ACHN (cell line): Measurements from ENCODE around the gene CSTPP1.

Source experiments
- DNase-seq: peaks from one replicate; pipeline ENCODE4 v3.0.0-alpha.2; 2015
- in situ Hi-C: cut with HindIII; loops from 2 replicates; pipeline ENCODE4 v1.10.0; 2017; ENCODE audit warnings: low sequenced_read_pairs, low pct_ligation_motif_present, low pct_unique_long_range_greater_than_20kb

The CSTPP1 gene

DNA sequence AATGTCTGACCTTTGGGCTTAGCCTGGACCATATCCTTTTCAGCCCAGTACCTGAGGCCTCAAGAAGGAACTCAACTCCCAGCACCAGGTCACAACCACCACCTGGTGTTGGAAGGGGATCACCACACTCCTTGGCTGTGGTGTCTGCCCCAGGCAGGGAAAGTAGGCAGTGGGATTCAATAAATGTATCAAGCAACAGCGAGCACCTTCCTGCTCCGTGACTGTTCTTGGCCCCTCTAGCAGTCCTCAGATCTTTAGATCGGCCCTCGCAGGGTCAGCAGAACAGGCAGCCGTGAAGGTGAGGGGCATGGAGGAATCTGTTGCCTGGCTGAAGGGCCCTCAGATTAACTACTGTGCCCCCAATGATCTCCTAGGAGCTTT, 224.2 kb downstream of the CSTPP1 start:
- DNase-seq: no peak
- in situ Hi-C loops: no loop called here

GRCh38 chr11:47161134-47161854, 224.7 kb downstream of the CSTPP1 start:
- in situ Hi-C loops: no loop called here
- peak; percentile 66 for DNase-seq

DNA sequence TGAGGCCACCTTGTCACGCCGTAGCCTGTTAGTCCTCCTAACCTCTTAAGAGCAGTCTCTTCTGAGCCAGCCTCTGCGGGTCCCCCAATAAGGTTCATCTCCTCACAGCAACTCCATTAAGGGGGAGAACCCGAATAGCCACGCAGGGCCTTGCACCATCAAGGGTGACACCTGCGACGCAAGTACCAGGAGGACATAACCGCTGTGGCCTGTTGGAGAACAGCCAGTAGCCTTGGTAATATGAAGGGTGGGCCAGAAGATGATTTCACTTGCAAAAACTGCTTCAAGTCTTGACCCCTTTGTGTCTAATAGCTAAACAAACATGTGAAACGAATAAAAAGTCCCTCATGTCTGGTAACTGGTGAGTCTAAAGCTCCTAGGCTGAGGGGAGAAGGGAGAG, 225.3 kb downstream of the CSTPP1 start:
- in situ Hi-C loops: no loop called here
- no peak for DNase-seq

- in situ Hi-C loops: no loop called here
- DNase-seq: no peak
Measured at GRCh38 chr11:47162426-47162825, 225.9 kb downstream of the CSTPP1 start.

GRCh38 chr11:47163193-47163592, 226.6 kb downstream of the CSTPP1 start:
- in situ Hi-C loops: no loop called here
- DNase-seq: no peak

DNA sequence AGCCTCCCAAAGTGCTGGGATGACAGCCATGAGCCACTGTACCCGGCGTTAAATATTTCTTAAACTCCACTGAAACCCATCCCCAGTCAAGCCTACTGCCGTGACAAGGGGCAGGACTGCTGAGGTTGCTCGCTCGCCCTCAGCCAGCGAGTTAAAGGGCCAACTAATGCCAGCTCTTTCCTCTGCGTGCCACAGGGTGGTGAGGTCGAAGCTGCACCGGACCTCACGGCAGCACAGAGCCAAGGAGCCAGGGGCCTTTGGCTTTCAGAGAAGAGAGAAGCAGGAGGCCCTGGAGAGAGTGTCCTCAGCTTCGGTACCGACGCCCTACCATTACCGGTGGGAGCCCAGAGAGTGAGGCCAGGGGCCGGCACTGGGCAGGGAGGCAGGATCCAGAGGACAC, 227.3 kb downstream of the CSTPP1 start:
- in situ Hi-C loops: no loop called here
- no peak for DNase-seq

DNA sequence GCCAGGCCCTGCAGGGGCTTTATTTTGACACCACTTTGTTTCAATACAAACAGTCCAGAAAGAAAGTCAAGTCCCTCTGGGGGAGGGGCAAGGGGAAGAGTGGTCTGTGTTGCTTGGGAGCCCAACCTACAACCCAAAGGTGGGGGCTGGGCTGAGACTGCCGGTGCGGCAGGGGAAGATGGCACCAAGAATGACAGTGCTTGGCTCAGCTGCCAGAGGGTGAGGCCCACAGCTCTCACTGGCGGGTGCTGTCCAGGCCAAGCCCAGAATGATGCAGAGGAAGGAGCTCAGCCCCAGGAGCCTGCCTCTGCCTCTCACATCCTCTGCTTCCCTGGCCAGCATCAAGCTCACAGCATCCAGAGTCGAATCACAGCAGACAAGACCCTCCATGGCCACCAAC, 227.8 kb downstream of the CSTPP1 start:
- in situ Hi-C loops: no loop called here
- no peak for DNase-seq

DNA sequence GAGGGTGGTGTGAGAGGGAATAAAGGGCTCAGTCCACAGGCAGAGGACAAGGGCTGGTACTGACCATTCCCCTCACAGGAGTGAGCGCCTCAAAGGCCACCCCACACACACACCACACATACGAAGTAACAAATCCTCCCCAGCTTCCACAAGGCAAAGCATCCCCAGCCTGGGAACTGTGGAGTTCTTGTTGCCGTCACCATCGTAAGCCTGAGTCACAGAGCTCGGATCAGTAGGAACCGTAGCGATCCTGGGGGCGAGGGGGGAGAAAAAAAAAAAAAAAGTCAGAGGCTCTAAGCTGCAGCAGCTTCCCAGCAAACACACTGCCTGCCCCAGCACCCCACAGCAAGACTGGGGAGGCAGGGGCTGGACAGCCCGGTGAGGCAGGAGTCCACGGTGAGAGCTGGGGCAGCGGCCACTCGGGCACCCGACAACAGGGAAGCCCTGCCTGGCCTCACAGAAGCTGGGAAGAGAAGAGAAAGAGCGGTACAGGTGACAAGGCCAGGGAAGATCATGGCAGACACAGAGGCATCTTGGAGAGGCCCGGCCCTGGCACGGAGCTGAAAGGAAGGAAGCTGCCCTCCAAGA, 228.8 kb downstream of the CSTPP1 start:
- no peak for DNase-seq
- in situ Hi-C loops: no loop called here

DNA sequence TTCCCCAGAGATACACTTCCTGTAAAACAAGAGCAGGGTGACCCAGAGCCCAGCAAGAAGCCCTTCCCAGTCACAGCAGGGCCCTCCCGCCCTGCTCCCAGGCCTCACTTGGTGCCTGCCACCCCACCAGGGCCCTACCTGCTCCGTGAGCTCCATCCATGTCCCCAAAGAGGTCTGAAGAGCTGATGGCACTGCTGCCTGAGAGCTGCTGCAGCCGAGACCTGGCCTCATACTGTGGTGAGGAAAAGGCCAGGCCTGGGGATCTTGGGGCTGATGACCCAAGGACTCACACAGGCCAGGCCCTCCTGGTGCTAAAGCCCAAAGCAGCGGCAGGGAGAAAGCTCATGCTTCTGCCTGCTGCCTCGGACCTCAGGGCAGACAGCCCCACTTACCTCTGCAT, 229.8 kb downstream of the CSTPP1 start:
- no peak for DNase-seq
- in situ Hi-C loops: no loop called here

DNA sequence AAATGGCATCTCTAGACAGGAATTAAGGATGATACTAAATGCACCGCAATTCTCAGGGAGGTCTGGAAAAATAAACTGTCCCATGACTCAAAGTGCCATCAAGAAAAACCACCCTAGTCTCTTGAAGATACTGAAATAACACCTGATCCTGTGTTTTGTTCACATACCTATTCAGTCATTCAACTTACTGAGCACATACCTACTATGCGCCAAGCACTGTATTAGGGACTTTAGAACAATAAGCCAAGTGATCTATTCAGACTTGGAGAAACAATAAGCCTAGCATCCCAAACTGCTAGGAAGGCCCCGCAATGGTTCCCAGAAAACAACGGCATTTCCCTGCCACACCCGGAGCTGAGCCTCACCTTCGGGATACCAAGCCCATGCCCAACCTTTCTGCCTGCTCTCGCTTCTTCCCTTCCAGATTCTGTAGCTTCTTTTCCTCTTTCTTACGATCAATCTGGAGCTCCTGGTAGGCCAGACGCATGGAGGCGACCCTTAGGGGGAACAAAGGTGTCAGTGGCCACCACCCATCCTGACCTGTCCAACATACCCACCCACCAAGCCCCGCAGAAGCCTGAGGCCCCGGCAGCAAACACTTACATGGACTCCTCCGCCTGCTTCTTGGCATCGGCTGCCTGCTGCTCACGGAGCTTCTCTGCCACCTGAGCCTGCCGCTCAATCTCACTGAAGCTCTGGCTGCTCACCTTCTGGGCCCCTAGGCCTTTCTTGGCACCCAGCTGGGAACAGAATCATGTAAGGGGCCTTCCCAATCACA, 234.7 kb downstream of the CSTPP1 start:
- in situ Hi-C loops: no loop called here
- no peak for DNase-seq

DNA sequence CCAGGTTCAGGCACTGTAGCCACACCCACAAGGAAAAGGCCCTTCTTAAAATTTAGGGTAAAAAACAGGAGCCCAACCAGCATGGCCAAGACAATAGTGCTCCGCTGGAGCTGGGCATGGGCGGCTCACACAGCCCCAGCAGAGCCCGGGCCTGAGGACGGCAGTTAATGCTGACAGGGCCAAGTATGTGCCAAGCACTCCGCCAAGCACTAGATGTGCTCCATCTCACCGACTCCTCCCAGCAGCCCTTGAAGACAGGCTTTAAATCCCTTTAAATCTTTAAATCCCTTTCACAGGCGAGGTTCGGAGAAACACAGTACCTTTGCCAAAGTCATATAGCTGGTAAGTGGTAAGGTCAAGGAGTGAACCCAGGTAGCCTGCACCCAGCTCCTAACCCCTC, 235.3 kb downstream of the CSTPP1 start:
- DNase-seq: no peak
- in situ Hi-C loops: no loop called here

DNA sequence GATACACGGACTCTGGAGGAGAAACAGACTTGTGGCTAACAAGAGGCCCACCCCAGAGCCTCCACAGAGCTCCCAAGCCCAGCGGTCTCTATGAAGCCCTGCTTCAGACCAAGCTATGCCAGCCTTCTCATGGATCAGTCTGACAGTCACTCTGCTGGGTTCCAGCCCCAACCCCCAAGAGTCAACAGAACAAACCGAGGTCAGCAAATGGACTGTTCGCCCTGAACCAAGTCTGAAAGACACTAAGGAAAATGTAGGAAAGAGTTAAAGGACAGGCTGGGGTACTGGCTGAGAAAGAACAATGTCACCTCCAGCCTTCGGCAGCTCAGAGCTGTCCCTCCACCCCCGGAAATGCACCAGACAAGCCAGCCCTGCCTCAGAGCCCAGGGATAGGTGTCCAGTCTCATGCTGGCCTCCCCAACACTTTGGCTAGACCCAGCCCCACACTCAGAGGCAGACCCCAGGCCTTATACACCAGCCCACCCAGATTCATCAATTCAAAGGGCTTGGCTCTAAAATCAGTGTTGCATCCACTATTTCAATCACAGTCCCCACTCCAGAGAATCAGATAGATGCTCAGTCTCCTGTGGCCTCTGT, 236.3 kb downstream of the CSTPP1 start:
- in situ Hi-C loops: no loop called here

DNA sequence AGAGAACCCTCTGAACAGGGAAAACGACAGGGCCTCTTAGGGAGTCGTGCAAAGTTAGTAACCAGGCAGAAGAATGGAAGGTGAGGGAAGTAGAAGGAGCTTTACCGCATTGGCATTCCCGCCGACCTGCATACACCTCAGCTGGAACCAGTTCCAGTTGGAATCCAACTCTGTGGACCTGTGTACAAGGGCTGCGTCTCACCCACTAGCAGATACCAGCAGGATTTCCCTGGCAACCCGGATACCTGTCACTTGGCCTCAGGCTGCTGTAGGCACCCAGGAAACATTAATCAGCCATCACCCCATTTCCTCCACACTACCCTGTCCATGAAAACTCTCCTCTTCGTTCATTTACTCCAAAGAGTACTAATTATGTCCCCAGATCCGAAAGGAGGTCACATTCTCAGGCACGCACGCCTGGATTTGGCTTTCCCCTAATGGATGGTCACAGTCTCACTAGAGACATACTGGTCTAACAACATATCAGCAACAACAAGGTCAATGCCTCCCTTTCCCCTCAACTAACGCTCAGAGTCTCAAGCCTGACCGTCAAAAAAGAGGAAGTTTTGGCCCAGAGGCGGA, 239.3 kb downstream of the CSTPP1 start:
- in situ Hi-C loops: no loop called here
- DNase-seq: no peak

More for the DNA sequence above, 236.3 kb downstream of the CSTPP1 start:
- no peak for DNase-seq

DNA sequence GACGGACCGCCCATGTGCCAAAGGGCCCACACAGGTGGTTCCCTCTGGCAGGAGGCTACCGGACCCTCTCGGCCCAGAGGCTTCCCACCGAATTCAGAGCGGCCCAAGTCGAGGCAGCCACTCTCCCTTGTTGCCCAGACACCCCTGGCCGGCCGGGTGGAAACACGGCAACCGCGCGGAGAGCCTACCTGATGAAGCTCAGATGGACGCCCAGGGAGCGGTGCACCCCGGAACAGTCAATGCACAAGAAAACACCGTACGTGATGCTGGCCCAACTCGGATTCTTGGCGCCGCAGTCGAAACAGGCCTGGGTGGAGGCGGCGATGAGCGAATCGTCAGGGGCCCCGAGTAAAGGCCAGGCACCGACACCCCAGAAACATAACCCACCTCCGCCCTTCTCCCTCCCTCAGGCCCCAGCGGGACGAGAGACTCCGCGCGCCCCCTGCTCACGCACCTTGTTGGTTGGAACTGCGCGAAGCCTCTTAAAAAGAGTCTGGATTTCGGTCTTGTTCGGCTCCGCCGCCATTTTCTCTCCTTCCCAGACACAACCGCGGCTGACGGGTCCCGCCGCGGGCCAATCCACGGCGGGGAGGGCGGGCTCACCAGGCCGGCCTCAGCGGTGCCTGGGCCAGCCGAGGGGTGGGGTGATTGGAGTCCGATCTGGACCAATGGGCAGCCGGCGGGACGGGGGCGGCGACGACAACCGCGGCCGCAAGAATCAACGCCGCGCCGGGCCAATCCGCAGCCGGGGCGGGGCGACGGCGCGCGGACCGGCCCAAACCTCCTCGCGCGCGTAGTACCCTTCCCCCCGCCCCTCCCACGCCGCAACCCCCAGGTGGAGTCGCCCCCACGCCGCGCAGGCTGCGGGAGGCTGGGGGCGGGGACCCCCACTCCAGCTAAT, 240.0 kb downstream of the CSTPP1 start, which contains the start of gene ARFGAP2:
Gene ARFGAP2 (minus strand): TSS at position 552 of the 901 bp plus-strand sequence. CDS start 26 bp downstream, at position 526.
- in situ Hi-C loops: no loop called here
- peak; percentile 91 for DNase-seq

- peak; percentile 68 for DNase-seq
- in situ Hi-C loops: no loop called here
Measured at GRCh38 chr11:47177229-47177845, 240.8 kb downstream of the CSTPP1 start.

DNA sequence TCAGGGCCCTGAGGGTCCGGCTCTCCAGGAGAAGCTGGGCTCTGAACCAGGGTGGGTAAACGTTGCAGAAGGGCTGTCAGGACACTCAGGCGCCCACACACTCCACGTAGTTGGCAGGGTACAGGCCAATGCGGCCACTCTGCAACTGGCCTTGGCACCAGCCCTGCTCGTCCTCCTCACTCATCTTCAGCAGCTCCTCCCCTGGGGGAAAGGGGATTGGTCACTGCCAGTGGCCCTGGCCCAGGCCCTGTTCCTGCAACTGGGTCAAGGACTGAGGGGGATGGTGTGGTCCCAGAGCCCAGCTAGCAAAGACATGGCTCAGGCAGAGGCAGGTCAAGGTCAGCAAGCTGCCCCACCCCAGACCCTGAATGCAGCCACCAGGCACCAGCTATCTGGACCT, 241.3 kb downstream of the CSTPP1 start:
- DNase-seq: no peak
- in situ Hi-C loops: no loop called here

DNA sequence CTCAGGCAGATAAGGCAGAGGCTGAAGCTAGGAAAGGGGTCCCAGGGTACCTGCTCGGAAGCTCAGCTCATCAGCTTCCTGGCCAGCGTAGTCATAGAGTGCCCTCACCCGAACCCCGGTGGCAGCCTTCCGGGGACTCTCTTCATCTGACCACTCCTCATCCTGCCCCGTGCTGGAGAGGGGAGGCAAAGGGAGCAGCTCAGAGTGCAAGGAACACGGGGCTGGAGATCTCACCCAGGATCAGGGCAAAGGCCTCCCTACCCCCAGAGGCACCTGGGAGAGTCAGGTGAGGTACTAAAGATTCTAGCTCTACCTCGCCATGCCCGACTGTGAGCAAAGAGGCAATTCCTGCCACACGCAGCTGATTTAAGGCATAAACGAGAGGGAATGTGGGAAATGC, 241.8 kb downstream of the CSTPP1 start:
- in situ Hi-C loops: no loop called here
- DNase-seq: no peak
